ENCODE data around the gene SPATA31C2. TPM values are rescaled to one million over a fixed set of nuclear protein-coding genes. Genes with fewer than 3 reads are reported as not detected.
"Not testable (repeated sequence)": the region's sequence is repeated elsewhere in the genome, so short reads cannot be mapped to it uniquely, and the experiment has no call there.

Gene SPATA31C2
- not detected for total RNA-seq
- total RNA-seq (2013) = not detected

DNA sequence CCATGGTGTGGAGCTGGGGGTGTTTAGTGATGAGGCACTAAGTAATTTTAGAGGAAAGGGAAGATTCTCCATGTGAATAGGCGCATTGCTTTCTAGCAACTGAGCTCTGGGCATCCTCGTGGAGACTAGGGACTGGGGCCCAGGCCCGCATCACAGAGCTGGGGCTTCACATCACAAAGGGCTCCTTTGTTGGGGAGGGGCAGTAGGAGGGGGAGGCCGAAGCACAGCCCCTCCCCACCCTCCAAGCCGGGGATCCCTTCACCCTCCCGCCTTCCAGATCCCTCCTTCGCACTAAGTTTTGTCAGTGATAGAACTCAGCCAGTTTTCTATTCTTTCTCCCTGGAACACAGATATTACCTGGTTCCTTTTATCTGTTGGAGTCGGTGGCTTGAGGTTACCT is at the start of gene SPATA31C2:
Gene SPATA31C2 (minus strand): TSS at position 101 of the 400 bp plus-strand sequence. CDS start 29 bp downstream, at position 72.
- H3K36me3 Mint-ChIP-seq; H3K27me3 Mint-ChIP-seq (ENCODE audit: low read depth in 2 of 2); H3K27ac ChIP-seq (ENCODE audit: low read length); H3K9me3 Mint-ChIP-seq; H3K4me3 Mint-ChIP-seq; ATAC-seq; H3K36me3 ChIP-seq (ENCODE audit: control insufficient read depth, insufficient read depth, low read length); H3K4me1 Mint-ChIP-seq; H3K27me3 ChIP-seq (ENCODE audit: control insufficient read depth, insufficient read depth, low read length); intact Hi-C loops (cut with micrococcal nuclease); DNase-seq; H3K9me3 ChIP-seq (ENCODE audit: control insufficient read depth, insufficient read depth, low read length); H3K27ac Mint-ChIP-seq; H3K4me3 ChIP-seq (ENCODE audit: low read length); H3K4me1 ChIP-seq (ENCODE audit: control insufficient read depth, insufficient read depth, low read length): not testable (repeated sequence)
- 100% methylated on average over 1 of the region's 8 CpGs for WGBS (ENCODE audit: insufficient coverage)

DNA sequence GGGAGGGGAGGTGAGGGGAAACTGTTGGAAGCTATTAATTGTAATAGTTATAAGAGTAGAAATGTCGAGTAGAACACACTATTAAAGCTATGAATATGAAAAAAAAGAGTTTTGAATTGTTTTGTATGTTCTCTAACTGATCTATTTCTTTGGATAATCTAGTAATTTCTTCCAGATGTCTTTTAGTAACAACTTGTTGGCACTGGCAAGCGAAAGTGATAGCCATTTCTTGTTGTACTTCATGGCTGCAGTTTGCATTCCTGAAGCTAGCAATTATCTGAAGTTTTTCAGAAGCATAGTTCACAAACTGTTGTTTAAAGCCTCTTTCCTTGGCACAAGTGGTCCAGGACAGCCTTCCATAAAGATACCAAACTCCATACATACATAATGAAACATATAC is 49.4 kb upstream of the SPATA31C2 start:
- Mint-ChIP-seq H3K27ac (no peak overlapping the region), H3K36me3 (peaks cover 13% of the 10 kb centered on the region), H3K9me3 (peaks cover 0 to 2% of the 10 kb centered on the region in 2 donors), H3K27me3 (ENCODE audit: low read depth in 2 of 2) (peaks cover 45 to 79% of the 10 kb centered on the region in 2 donors), H3K4me1 (peaks cover 0 to 8% of the 10 kb centered on the region in 2 donors), H3K4me3 (no peak overlapping the region)
- H3K9me3 ChIP-seq (ENCODE audit: control insufficient read depth, insufficient read depth, low read length) = no peaks in the 10 kb centered on the region
- H3K27me3 ChIP-seq (ENCODE audit: control insufficient read depth, insufficient read depth, low read length) = no peaks in the 10 kb centered on the region
- TF ChIP-seq, protein P1, sequence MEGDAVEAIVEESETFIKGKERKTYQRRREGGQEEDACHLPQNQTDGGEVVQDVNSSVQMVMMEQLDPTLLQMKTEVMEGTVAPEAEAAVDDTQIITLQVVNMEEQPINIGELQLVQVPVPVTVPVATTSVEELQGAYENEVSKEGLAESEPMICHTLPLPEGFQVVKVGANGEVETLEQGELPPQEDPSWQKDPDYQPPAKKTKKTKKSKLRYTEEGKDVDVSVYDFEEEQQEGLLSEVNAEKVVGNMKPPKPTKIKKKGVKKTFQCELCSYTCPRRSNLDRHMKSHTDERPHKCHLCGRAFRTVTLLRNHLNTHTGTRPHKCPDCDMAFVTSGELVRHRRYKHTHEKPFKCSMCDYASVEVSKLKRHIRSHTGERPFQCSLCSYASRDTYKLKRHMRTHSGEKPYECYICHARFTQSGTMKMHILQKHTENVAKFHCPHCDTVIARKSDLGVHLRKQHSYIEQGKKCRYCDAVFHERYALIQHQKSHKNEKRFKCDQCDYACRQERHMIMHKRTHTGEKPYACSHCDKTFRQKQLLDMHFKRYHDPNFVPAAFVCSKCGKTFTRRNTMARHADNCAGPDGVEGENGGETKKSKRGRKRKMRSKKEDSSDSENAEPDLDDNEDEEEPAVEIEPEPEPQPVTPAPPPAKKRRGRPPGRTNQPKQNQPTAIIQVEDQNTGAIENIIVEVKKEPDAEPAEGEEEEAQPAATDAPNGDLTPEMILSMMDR (IDR thresholded peaks at IDR 0.05) = no peak
- intact Hi-C loops (cut with micrococcal nuclease) = no loop called here
- 57% methylated on average over 2 of the region's 2 CpGs for WGBS (ENCODE audit: insufficient coverage)
- DNase-seq (no peak), ATAC-seq (no peak)
- H3K4me3 ChIP-seq (ENCODE audit: low read length) = no peak overlapping the region
- H3K27ac ChIP-seq (ENCODE audit: low read length) = no peak overlapping the region
- no peaks in the 10 kb centered on the region for H3K36me3 ChIP-seq (ENCODE audit: control insufficient read depth, insufficient read depth, low read length)
- H3K4me1 ChIP-seq (ENCODE audit: control insufficient read depth, insufficient read depth, low read length) = no peaks in the 10 kb centered on the region

DNA sequence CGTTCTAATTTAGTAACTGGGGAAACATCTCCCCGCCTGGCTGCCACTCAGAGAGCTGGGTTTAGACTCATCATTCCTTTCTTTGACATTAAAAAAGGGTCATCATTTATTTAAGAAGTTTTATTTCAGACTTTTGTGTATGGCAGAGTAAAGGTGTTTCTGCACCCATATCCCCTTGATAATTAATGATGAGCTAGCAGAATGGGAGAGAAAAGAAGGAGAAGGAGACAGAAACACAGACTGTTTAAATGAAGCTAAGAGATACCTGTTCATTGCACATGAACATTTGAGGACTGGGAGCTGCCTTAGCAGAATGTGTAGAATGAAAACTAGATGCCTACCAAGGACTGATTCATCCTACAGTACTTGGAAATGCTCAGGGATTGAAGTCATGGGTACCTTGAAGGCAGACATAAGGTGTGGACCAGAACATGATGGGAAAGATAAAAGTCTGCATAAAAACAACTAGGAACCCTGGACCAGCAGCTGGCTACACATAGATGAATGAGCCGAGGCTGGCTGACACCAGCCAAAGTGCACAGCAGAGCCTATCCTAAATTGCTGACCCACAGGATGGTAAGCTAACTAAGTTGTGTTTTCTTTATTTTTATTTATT is 48.3 kb upstream of the SPATA31C2 start:
- Mint-ChIP-seq H3K4me3 (no peak overlapping the region), H3K4me1 (peaks cover 0 to 8% of the 10 kb centered on the region in 2 donors), H3K27me3 (ENCODE audit: low read depth in 2 of 2) (peaks cover 45 to 79% of the 10 kb centered on the region in 2 donors), H3K27ac (no peak overlapping the region), H3K9me3 (peaks cover 0 to 2% of the 10 kb centered on the region in 2 donors), H3K36me3 (peaks cover 13% of the 10 kb centered on the region)
- intact Hi-C loops (cut with micrococcal nuclease) = no loop called here
- no peak for DNase-seq
- Histone ChIP-seq H3K27me3 (ENCODE audit: control insufficient read depth, insufficient read depth, low read length) (no peaks in the 10 kb centered on the region), H3K4me1 (ENCODE audit: control insufficient read depth, insufficient read depth, low read length) (no peaks in the 10 kb centered on the region), H3K4me3 (ENCODE audit: low read length) (no peak overlapping the region), H3K36me3 (ENCODE audit: control insufficient read depth, insufficient read depth, low read length) (no peaks in the 10 kb centered on the region), H3K27ac (ENCODE audit: low read length) (no peak overlapping the region), H3K9me3 (ENCODE audit: control insufficient read depth, insufficient read depth, low read length) (no peaks in the 10 kb centered on the region)
- ATAC-seq = no peak
- TF ChIP-seq, protein P1 (IDR thresholded peaks at IDR 0.05) = no peak
- 97% methylated on average over 3 of the region's 3 CpGs for WGBS (ENCODE audit: insufficient coverage)

DNA sequence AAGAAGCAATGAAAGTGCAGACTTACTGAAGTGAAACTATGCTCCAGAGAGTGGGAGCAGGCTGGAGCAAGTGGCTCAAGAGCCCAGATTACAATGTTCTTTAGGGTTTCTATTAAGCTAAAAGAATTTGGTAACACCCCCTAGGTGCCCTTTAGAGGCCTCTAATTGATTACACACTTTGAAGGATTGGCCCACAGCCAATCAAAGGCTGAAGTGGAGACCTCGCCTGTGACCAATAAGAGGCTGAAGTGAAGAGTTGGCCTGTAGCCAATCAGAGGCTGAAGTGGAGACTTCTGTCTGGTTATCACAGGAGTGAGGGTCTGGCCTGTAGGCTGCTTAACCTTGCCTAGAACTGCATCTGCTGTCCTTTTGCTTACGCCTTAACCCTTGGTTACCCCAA is 46.7 kb upstream of the SPATA31C2 start:
- intact Hi-C loops (cut with micrococcal nuclease) = no loop called here
- H3K9me3 ChIP-seq (ENCODE audit: control insufficient read depth, insufficient read depth, low read length) = no peaks in the 10 kb centered on the region
- H3K4me1 Mint-ChIP-seq = peaks cover 9 to 18% of the 10 kb centered on the region in 2 donors
- H3K4me3 ChIP-seq (ENCODE audit: low read length) = no peak overlapping the region
- H3K36me3 ChIP-seq (ENCODE audit: control insufficient read depth, insufficient read depth, low read length) = no peaks in the 10 kb centered on the region
- H3K27me3 ChIP-seq (ENCODE audit: control insufficient read depth, insufficient read depth, low read length) = no peaks in the 10 kb centered on the region
- H3K36me3 Mint-ChIP-seq = peaks cover 2% of the 10 kb centered on the region
- 93% methylated on average over 2 of the region's 2 CpGs for WGBS (ENCODE audit: insufficient coverage)
- H3K9me3 Mint-ChIP-seq = peaks cover 2% of the 10 kb centered on the region in 2 donors
- no peak for ATAC-seq
- peaks cover 7% of the 10 kb centered on the region for H3K4me1 ChIP-seq (ENCODE audit: control insufficient read depth, insufficient read depth, low read length)
- TF ChIP-seq, protein P1 (IDR thresholded peaks at IDR 0.05) = no peak
- no peak for DNase-seq
- no peak overlapping the region for H3K27ac Mint-ChIP-seq
- H3K27me3 Mint-ChIP-seq (ENCODE audit: low read depth in 2 of 2) = peaks cover 37 to 66% of the 10 kb centered on the region in 2 donors
- H3K27ac ChIP-seq (ENCODE audit: low read length) = no peak overlapping the region
- no peak overlapping the region for H3K4me3 Mint-ChIP-seq

All from natural killer cell (primary cell).